WTC11 (cell line): ENCODE data around the gene PCDHGC4. TPM values are rescaled to one million over a fixed set of nuclear protein-coding genes. Genes with fewer than 3 reads are reported as not detected.

Experiments used
- ATAC-seq: fragments of 200-7000 bp; cut with Tn5 transposase; 2 replicates; pipeline ENCODE4 v1.10.0; 2021; ENCODE audit warnings: mild to moderate bottlenecking, moderate library complexity
- CTCF ChIA-PET: fragments of 300-600 bp; sonication (Branson Sonifier 250); formaldehyde crosslinking; loops from one replicate; lab custom pipeline; 2021; ENCODE audit warnings: antibody characterized with exemption; lab: Charles Lee
- POLR2A ChIA-PET: fragments of 350-600 bp; sonication (Branson Sonifier 250); formaldehyde crosslinking; loops from one replicate; lab custom pipeline; 2021; ENCODE audit warnings: antibody characterized with exemption; lab: Charles Lee
- DNase-seq: peaks from one replicate; pipeline ENCODE4 v3.0.0; 2021; ENCODE audit warnings: low spot score
- H3K27ac Mint-ChIP-seq: 2 replicates; pipeline ENCODE4 v1.8.0; 2021; ENCODE audit warnings: mixed read lengths
- H3K27me3 Mint-ChIP-seq: 2 replicates; pipeline ENCODE4 v1.8.0; 2021; ENCODE audit warnings: low read depth, mild to moderate bottlenecking, moderate library complexity, mixed read lengths
- H3K36me3 Mint-ChIP-seq: 2 replicates; pipeline ENCODE4 v1.8.0; 2021; ENCODE audit warnings: mixed read lengths
- H3K4me1 Mint-ChIP-seq: 2 replicates; pipeline ENCODE4 v1.8.0; 2022; ENCODE audit warnings: mixed read lengths
- H3K4me3 Mint-ChIP-seq: 2 replicates; pipeline ENCODE4 v1.8.0; 2021; ENCODE audit warnings: mild to moderate bottlenecking, moderate library complexity, mixed read lengths
- H3K9me3 Mint-ChIP-seq: 2 replicates; pipeline ENCODE4 v1.8.0; 2021; ENCODE audit warnings: mixed read lengths
- ATF2 ChIP-seq: sonication (generic); formaldehyde crosslinking; IDR thresholded peaks from 2 replicates; pipeline ENCODE4 v1.8.1; 2022; ENCODE audit warnings: low read depth, missing genetic modification reagents, borderline replicate concordance
- CREM ChIP-seq: sonication (generic); formaldehyde crosslinking; IDR thresholded peaks from 2 replicates; pipeline ENCODE4 v1.8.1; 2022; ENCODE audit warnings: mild to moderate bottlenecking, missing genetic modification reagents, moderate library complexity
- E2F5 ChIP-seq: sonication (generic); formaldehyde crosslinking; IDR thresholded peaks from 2 replicates; pipeline ENCODE4 v1.8.1; 2022; ENCODE audit warnings: mild to moderate bottlenecking, moderate library complexity, missing genetic modification reagents
- FOXJ3 ChIP-seq: sonication (generic); formaldehyde crosslinking; IDR thresholded peaks from 2 replicates; pipeline ENCODE4 v1.9.0; 2021; ENCODE audit warnings: missing genetic modification reagents, mild to moderate bottlenecking, borderline replicate concordance
- FOXK1 ChIP-seq: sonication (generic); formaldehyde crosslinking; IDR thresholded peaks from 2 replicates; pipeline ENCODE4 v1.8.0; 2022; ENCODE audit warnings: mild to moderate bottlenecking, moderate library complexity, missing genetic modification reagents
- GRHL2 ChIP-seq: fragments of 250-450 bp; sonication (Bioruptor Pico); IDR thresholded peaks from 2 replicates; pipeline ENCODE4 v1.8.0; 2022; ENCODE audit warnings: mild to moderate bottlenecking, moderate library complexity; ENCODE audit not compliant: insufficient replicate concordance, severe bottlenecking
- JUN ChIP-seq: sonication (generic); formaldehyde crosslinking; IDR thresholded peaks from 2 replicates; pipeline ENCODE4 v1.8.0; 2023; ENCODE audit warnings: mild to moderate bottlenecking, missing genetic modification reagents
- NFYB ChIP-seq: sonication (generic); formaldehyde crosslinking; conservative IDR thresholded peaks from 2 replicates; pipeline ENCODE4 v1.8.0; 2022; ENCODE audit warnings: low read depth, missing genetic modification reagents
- STAT6 ChIP-seq: sonication (generic); formaldehyde crosslinking; conservative IDR thresholded peaks from 2 replicates; pipeline ENCODE4 v1.8.1; 2023; ENCODE audit warnings: mild to moderate bottlenecking, low read depth, missing genetic modification reagents, moderate library complexity
- ZNF263 ChIP-seq: sonication (generic); formaldehyde crosslinking; IDR thresholded peaks from 2 replicates; pipeline ENCODE4 v1.8.1; 2022; ENCODE audit warnings: low read depth, mild to moderate bottlenecking, moderate library complexity, missing genetic modification reagents
- ZNF317 ChIP-seq: sonication (generic); formaldehyde crosslinking; IDR thresholded peaks from 2 replicates; pipeline ENCODE4 v1.8.1; 2023; ENCODE audit warnings: low read depth, mild to moderate bottlenecking, moderate library complexity, missing genetic modification reagents, borderline replicate concordance
- ZNF423 ChIP-seq: fragments of 250-450 bp; sonication (Bioruptor Pico); IDR thresholded peaks from 2 replicates; pipeline ENCODE4 v2.1.2; 2022; ENCODE audit warnings: mild to moderate bottlenecking, moderate library complexity
- ZNF512 ChIP-seq: sonication (generic); formaldehyde crosslinking; IDR thresholded peaks from 2 replicates; pipeline ENCODE4 v1.8.1; 2022; ENCODE audit warnings: missing genetic modification reagents, borderline replicate concordance
- ZNF671 ChIP-seq: fragments of 250-450 bp; sonication (Bioruptor Pico); IDR thresholded peaks from 2 replicates; pipeline ENCODE4 v1.8.0; 2021; ENCODE audit warnings: mild to moderate bottlenecking
- total RNA-seq: library from RNA; stranded (reverse); gene quantifications from 3 replicates; pipeline ENCODE4 v1.2.3, GENCODE V29; 2021
- TF ChIP-seq, protein P1 (sequence below): sonication (generic); formaldehyde crosslinking; IDR thresholded peaks from 2 replicates; pipeline ENCODE4 v1.8.0; 2023; ENCODE audit warnings: missing genetic modification reagents, mild to moderate bottlenecking, borderline replicate concordance
- TF ChIP-seq, protein P2 (sequence below): sonication (generic); formaldehyde crosslinking; IDR thresholded peaks from 2 replicates; pipeline ENCODE4 v1.8.1; 2023; ENCODE audit warnings: mild to moderate bottlenecking, missing genetic modification reagents, moderate library complexity
- TF ChIP-seq, protein P3 (sequence below): sonication (generic); formaldehyde crosslinking; IDR thresholded peaks from 2 replicates; pipeline ENCODE4 v1.8.1; 2023; ENCODE audit warnings: mild to moderate bottlenecking, missing genetic modification reagents, moderate library complexity

The PCDHGC4 gene
- total RNA-seq, 1 experiment from 2014 or later = 6.1 TPM

GRCh38 chr5:141490771-141491170 is 5.9 kb downstream of the PCDHGC4 start:
- no peak for DNase-seq
- Mint-ChIP-seq H3K9me3 (no peaks in the 10 kb centered on the region), H3K36me3 (peaks cover 16% of the 10 kb centered on the region), H3K27ac (no peak overlapping the region), H3K27me3 (peaks cover 68% of the 10 kb centered on the region), H3K4me1 (peaks cover 54% of the 10 kb centered on the region), H3K4me3 (no peak overlapping the region)
- POLR2A ChIA-PET = interaction anchor here (1.0 kb wide), 1 partner anchor 15 kb away, joined by 3 read pairs; the partner anchor contains the start of gene PCDHGC3
- no peak for ATAC-seq
- CTCF ChIA-PET = interaction anchor here (1.0 to 6.8 kb wide), 9 partner anchors 14 to 267 kb away, joined by 3 to 113 read pairs (median 13); partner anchors contain the start of genes PCDHB14, PCDHGA10, PCDHGA11 and PCDHGB6
- TF ChIP-seq, protein P1, sequence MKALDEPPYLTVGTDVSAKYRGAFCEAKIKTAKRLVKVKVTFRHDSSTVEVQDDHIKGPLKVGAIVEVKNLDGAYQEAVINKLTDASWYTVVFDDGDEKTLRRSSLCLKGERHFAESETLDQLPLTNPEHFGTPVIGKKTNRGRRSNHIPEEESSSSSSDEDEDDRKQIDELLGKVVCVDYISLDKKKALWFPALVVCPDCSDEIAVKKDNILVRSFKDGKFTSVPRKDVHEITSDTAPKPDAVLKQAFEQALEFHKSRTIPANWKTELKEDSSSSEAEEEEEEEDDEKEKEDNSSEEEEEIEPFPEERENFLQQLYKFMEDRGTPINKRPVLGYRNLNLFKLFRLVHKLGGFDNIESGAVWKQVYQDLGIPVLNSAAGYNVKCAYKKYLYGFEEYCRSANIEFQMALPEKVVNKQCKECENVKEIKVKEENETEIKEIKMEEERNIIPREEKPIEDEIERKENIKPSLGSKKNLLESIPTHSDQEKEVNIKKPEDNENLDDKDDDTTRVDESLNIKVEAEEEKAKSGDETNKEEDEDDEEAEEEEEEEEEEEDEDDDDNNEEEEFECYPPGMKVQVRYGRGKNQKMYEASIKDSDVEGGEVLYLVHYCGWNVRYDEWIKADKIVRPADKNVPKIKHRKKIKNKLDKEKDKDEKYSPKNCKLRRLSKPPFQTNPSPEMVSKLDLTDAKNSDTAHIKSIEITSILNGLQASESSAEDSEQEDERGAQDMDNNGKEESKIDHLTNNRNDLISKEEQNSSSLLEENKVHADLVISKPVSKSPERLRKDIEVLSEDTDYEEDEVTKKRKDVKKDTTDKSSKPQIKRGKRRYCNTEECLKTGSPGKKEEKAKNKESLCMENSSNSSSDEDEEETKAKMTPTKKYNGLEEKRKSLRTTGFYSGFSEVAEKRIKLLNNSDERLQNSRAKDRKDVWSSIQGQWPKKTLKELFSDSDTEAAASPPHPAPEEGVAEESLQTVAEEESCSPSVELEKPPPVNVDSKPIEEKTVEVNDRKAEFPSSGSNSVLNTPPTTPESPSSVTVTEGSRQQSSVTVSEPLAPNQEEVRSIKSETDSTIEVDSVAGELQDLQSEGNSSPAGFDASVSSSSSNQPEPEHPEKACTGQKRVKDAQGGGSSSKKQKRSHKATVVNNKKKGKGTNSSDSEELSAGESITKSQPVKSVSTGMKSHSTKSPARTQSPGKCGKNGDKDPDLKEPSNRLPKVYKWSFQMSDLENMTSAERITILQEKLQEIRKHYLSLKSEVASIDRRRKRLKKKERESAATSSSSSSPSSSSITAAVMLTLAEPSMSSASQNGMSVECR = no peak
- TF ChIP-seq, protein P2, sequence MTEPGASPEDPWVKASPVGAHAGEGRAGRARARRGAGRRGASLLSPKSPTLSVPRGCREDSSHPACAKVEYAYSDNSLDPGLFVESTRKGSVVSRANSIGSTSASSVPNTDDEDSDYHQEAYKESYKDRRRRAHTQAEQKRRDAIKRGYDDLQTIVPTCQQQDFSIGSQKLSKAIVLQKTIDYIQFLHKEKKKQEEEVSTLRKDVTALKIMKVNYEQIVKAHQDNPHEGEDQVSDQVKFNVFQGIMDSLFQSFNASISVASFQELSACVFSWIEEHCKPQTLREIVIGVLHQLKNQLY (CRISPR knock-in tag) = no peak
- TF ChIP-seq NFYB (no peak), JUN (CRISPR knock-in tag) (no peak), STAT6 (CRISPR knock-in tag) (no peak), ZNF512 (no peak), FOXK1 (CRISPR knock-in tag) (no peak), E2F5 (no peak), CREM (CRISPR knock-in tag) (no peak), ZNF317 (no peak), FOXJ3 (CRISPR knock-in tag) (no peak), ATF2 (CRISPR knock-in tag) (no peak), ZNF671 (CRISPR knock-in tag) (no peak), ZNF263 (CRISPR knock-in tag) (no peak), ZNF423 (no peak), GRHL2 (no peak)
- TF ChIP-seq, protein P3, sequence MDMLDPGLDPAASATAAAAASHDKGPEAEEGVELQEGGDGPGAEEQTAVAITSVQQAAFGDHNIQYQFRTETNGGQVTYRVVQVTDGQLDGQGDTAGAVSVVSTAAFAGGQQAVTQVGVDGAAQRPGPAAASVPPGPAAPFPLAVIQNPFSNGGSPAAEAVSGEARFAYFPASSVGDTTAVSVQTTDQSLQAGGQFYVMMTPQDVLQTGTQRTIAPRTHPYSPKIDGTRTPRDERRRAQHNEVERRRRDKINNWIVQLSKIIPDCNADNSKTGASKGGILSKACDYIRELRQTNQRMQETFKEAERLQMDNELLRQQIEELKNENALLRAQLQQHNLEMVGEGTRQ (CRISPR knock-in tag) = no peak
